HEK293 (cell line): ENCODE data around the gene ANTXR1.

ENCODE experiments used
- BCL6B ChIP-seq: fragments of 450-650 bp; formaldehyde crosslinking; IDR thresholded peaks from 2 replicates; pipeline ENCODE4 v1.5.1; 2017; ENCODE audit warnings: missing biosample characterization, missing genetic modification characterization
- GLI2 ChIP-seq: fragments of 450-650 bp; formaldehyde crosslinking; IDR thresholded peaks from 2 replicates; pipeline ENCODE4; 2017; ENCODE audit warnings: missing biosample characterization, missing genetic modification characterization, low read depth, borderline replicate concordance
- IKZF3 ChIP-seq: fragments of 450-650 bp; IDR thresholded peaks from 2 replicates; pipeline ENCODE4 v1.5.0; 2018; ENCODE audit warnings: missing biosample characterization, mild to moderate bottlenecking, missing genetic modification characterization, moderate library complexity
- KLF10 ChIP-seq: fragments of 450-650 bp; IDR thresholded peaks from 2 replicates; pipeline ENCODE4 v1.5.1; 2018; ENCODE audit warnings: missing biosample characterization, mild to moderate bottlenecking, missing genetic modification characterization
- PRDM1 ChIP-seq: fragments of 450-650 bp; formaldehyde crosslinking; IDR thresholded peaks from 2 replicates; pipeline ENCODE4; 2016; ENCODE audit warnings: missing biosample characterization, missing genetic modification characterization
- TCF7L2 ChIP-seq: IDR thresholded peaks from 2 replicates; pipeline ENCODE4 v1.6.1; 2011; ENCODE audit warnings: low read depth, mild to moderate bottlenecking, inconsistent platforms, low read length, moderate library complexity, borderline replicate concordance
- WT1 ChIP-seq: fragments of 450-650 bp; formaldehyde crosslinking; IDR thresholded peaks from 2 replicates; pipeline ENCODE4 v1.5.1; 2016; ENCODE audit warnings: missing biosample characterization, missing genetic modification characterization
- ZBTB21 ChIP-seq: fragments of 450-650 bp; formaldehyde crosslinking; IDR thresholded peaks from 2 replicates; pipeline ENCODE4 v1.5.1; 2017; ENCODE audit warnings: missing biosample characterization, missing genetic modification characterization
- ZBTB48 ChIP-seq: fragments of 450-650 bp; formaldehyde crosslinking; IDR thresholded peaks from 2 replicates; pipeline ENCODE4 v1.5.1; 2016; ENCODE audit warnings: missing biosample characterization, missing genetic modification characterization
- ZFHX2 ChIP-seq: fragments of 450-650 bp; formaldehyde crosslinking; conservative IDR thresholded peaks from 2 replicates; pipeline ENCODE4 v1.5.1; 2016; ENCODE audit warnings: missing biosample characterization, missing genetic modification characterization
- ZNF10 ChIP-seq: fragments of 450-650 bp; formaldehyde crosslinking; IDR thresholded peaks from 2 replicates; pipeline ENCODE4 v1.5.1; 2017; ENCODE audit warnings: missing biosample characterization, missing genetic modification characterization
- ZNF121 ChIP-seq: fragments of 450-650 bp; formaldehyde crosslinking; IDR thresholded peaks from 2 replicates; pipeline ENCODE4 v1.5.1; 2016; ENCODE audit warnings: missing biosample characterization, missing genetic modification characterization
- ZNF19 ChIP-seq: fragments of 450-650 bp; formaldehyde crosslinking; IDR thresholded peaks from 2 replicates; pipeline ENCODE4; 2016; ENCODE audit warnings: missing biosample characterization, missing genetic modification characterization, low read depth
- ZNF221 ChIP-seq: fragments of 450-650 bp; formaldehyde crosslinking; IDR thresholded peaks from 2 replicates; pipeline ENCODE4 v1.5.1; 2017; ENCODE audit warnings: missing biosample characterization, missing genetic modification characterization, borderline replicate concordance
- ZNF274 ChIP-seq, 2 experiments: fragments of 200-500 bp in 1 of 2; fragments of 450-650 bp in 1 of 2; sonication (Bioruptor generic) in 1 of 2; formaldehyde crosslinking in 1 of 2; IDR thresholded peaks; 2 replicates each; pipeline versions ENCODE4 v1.5.1 to v1.6.1; 2014 to 2016; ENCODE audit warnings: borderline replicate concordance in 1 of 2, inconsistent platforms in 1 of 2, low read length in 1 of 2, missing biosample characterization in 1 of 2, missing genetic modification characterization in 1 of 2
- ZNF416 ChIP-seq: fragments of 450-650 bp; formaldehyde crosslinking; IDR thresholded peaks from 2 replicates; pipeline ENCODE4 v1.5.1; 2016; ENCODE audit warnings: missing biosample characterization, missing genetic modification characterization
- ZNF488 ChIP-seq: fragments of 450-650 bp; formaldehyde crosslinking; IDR thresholded peaks from 2 replicates; pipeline ENCODE4 v1.5.1; 2016; ENCODE audit warnings: missing biosample characterization, missing genetic modification characterization
- ZNF510 ChIP-seq: fragments of 450-650 bp; formaldehyde crosslinking; IDR thresholded peaks from 2 replicates; pipeline ENCODE4 v1.5.1; 2018; ENCODE audit warnings: mild to moderate bottlenecking, missing genetic modification characterization, missing biosample characterization; ENCODE audit not compliant: insufficient replicate concordance
- ZNF529 ChIP-seq: fragments of 450-650 bp; formaldehyde crosslinking; IDR thresholded peaks from 2 replicates; pipeline ENCODE4 v1.5.1; 2017; ENCODE audit warnings: missing genetic modification characterization, missing biosample characterization; ENCODE audit not compliant: insufficient replicate concordance
- ZNF585B ChIP-seq: fragments of 450-650 bp; formaldehyde crosslinking; IDR thresholded peaks from 2 replicates; pipeline ENCODE4 v1.5.1; 2016; ENCODE audit warnings: missing biosample characterization, missing genetic modification characterization
- ZNF610 ChIP-seq: fragments of 450-650 bp; formaldehyde crosslinking; IDR thresholded peaks from 2 replicates; pipeline ENCODE4 v1.5.1; 2016; ENCODE audit warnings: missing biosample characterization, missing genetic modification characterization, borderline replicate concordance
- ZNF658 ChIP-seq: fragments of 450-650 bp; formaldehyde crosslinking; IDR thresholded peaks from 2 replicates; pipeline ENCODE4; 2016; ENCODE audit warnings: missing biosample characterization, missing genetic modification characterization
- ZNF707 ChIP-seq: fragments of 450-650 bp; formaldehyde crosslinking; IDR thresholded peaks from 2 replicates; pipeline ENCODE4 v1.5.1; 2016; ENCODE audit warnings: missing biosample characterization, missing genetic modification characterization
- ZNF791 ChIP-seq: fragments of 450-650 bp; formaldehyde crosslinking; IDR thresholded peaks from 2 replicates; pipeline ENCODE4 v1.5.1; 2016; ENCODE audit warnings: missing biosample characterization, missing genetic modification characterization
- ZNF843 ChIP-seq: fragments of 450-650 bp; formaldehyde crosslinking; IDR thresholded peaks from 2 replicates; pipeline ENCODE4 v1.5.1; 2016; ENCODE audit warnings: missing biosample characterization, missing genetic modification characterization
- ZSCAN4 ChIP-seq: fragments of 450-650 bp; formaldehyde crosslinking; IDR thresholded peaks from 2 replicates; pipeline ENCODE4 v1.5.1; 2017; ENCODE audit warnings: missing biosample characterization, missing genetic modification characterization
- ZXDB ChIP-seq: fragments of 450-650 bp; formaldehyde crosslinking; IDR thresholded peaks from 2 replicates; pipeline ENCODE4 v1.5.1; 2016; ENCODE audit warnings: missing biosample characterization, missing genetic modification characterization
- TF ChIP-seq, protein P1 (sequence below): fragments of 450-650 bp; formaldehyde crosslinking; IDR thresholded peaks from 2 replicates; pipeline ENCODE4 v1.5.1; 2016; ENCODE audit warnings: missing biosample characterization, missing genetic modification characterization
- TF ChIP-seq, protein P2 (sequence below): fragments of 450-650 bp; formaldehyde crosslinking; IDR thresholded peaks from 2 replicates; pipeline ENCODE4 v1.5.1; 2016; ENCODE audit warnings: missing biosample characterization, missing genetic modification characterization, low read depth
- TF ChIP-seq, protein P3 (sequence below): fragments of 450-650 bp; formaldehyde crosslinking; IDR thresholded peaks from 2 replicates; pipeline ENCODE4 v1.5.1; 2016; ENCODE audit warnings: missing biosample characterization, missing genetic modification characterization
- TF ChIP-seq, protein P4 (sequence below): fragments of 450-650 bp; formaldehyde crosslinking; IDR thresholded peaks from 2 replicates; pipeline ENCODE4 v1.5.1; 2016; ENCODE audit warnings: missing biosample characterization, missing genetic modification characterization

The ANTXR1 gene

GRCh38 chr2:69223759-69224511 lies 211.0 kb downstream of the ANTXR1 start (continued):
- TF ChIP-seq ZNF488 (tag by site-specific recombination) (no peak), ZNF10 (tag by site-specific recombination) (peak; percentile 60; the same call in 1 of the 2 replicates), ZSCAN4 (tag by site-specific recombination) (peak; percentile 44; the same call in 1 of the 2 replicates), ZNF585B (no peak), ZNF707 (tag by site-specific recombination) (no peak), WT1 (tag by site-specific recombination) (peak; percentile 99), ZNF791 (tag by site-specific recombination) (no peak), IKZF3 (peak; percentile 60), TCF7L2 (peak; percentile 86), ZNF529 (tag by site-specific recombination) (no peak), GLI2 (peak; percentile 35; the same call in 1 of the 2 replicates), ZFHX2 (tag by site-specific recombination) (peak; percentile 40), KLF10 (tag by site-specific recombination) (no peak), ZNF121 (tag by site-specific recombination) (no peak), ZNF843 (tag by site-specific recombination) (peak; percentile 93), ZNF658 (tag by site-specific recombination) (no peak), ZNF416 (tag by site-specific recombination) (no peak), ZNF510 (tag by site-specific recombination) (no peak), ZNF221 (no peak; the same call in 1 of the 2 replicates), ZNF610 (tag by site-specific recombination) (peak; percentile 71; the same call in 1 of the 2 replicates), PRDM1 (tag by site-specific recombination) (no peak; the same call in 1 of the 2 replicates), ZXDB (peak; percentile 67), ZBTB48 (tag by site-specific recombination) (0 out of 2 replicates have a peak, but pooled peaks have one; percentile 22), ZBTB21 (tag by site-specific recombination) (no peak), BCL6B (tag by site-specific recombination) (no peak), ZNF19 (tag by site-specific recombination) (no peak), ZNF274 (IDR thresholded peaks at IDR 0.05; ENCODE audit: low read length) (no peak), ZNF274 (tag by site-specific recombination; IDR thresholded peaks at IDR 0.05; ENCODE audit: borderline replicate concordance) (no peak)
- TF ChIP-seq, protein P1, sequence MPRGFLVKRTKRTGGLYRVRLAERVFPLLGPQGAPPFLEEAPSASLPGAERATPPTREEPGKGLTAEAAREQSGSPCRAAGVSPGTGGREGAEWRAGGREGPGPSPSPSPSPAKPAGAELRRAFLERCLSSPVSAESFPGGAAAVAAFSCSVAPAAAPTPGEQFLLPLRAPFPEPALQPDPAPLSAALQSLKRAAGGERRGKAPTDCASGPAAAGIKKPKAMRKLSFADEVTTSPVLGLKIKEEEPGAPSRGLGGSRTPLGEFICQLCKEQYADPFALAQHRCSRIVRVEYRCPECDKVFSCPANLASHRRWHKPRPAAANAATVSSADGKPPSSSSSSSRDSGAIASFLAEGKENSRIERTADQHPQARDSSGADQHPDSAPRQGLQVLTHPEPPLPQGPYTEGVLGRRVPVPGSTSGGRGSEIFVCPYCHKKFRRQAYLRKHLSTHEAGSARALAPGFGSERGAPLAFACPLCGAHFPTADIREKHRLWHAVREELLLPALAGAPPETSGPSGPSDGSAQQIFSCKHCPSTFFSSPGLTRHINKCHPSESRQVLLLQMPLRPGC (tag by site-specific recombination): 0 out of 2 replicates have a peak, but pooled peaks have one; percentile 51
- TF ChIP-seq, protein P2, sequence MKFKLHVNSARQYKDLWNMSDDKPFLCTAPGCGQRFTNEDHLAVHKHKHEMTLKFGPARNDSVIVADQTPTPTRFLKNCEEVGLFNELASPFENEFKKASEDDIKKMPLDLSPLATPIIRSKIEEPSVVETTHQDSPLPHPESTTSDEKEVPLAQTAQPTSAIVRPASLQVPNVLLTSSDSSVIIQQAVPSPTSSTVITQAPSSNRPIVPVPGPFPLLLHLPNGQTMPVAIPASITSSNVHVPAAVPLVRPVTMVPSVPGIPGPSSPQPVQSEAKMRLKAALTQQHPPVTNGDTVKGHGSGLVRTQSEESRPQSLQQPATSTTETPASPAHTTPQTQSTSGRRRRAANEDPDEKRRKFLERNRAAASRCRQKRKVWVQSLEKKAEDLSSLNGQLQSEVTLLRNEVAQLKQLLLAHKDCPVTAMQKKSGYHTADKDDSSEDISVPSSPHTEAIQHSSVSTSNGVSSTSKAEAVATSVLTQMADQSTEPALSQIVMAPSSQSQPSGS (tag by site-specific recombination): no peak
- TF ChIP-seq, protein P3, sequence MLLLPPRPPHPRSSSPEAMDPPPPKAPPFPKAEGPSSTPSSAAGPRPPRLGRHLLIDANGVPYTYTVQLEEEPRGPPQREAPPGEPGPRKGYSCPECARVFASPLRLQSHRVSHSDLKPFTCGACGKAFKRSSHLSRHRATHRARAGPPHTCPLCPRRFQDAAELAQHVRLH (tag by site-specific recombination): peak; percentile 87
- TF ChIP-seq, protein P4, sequence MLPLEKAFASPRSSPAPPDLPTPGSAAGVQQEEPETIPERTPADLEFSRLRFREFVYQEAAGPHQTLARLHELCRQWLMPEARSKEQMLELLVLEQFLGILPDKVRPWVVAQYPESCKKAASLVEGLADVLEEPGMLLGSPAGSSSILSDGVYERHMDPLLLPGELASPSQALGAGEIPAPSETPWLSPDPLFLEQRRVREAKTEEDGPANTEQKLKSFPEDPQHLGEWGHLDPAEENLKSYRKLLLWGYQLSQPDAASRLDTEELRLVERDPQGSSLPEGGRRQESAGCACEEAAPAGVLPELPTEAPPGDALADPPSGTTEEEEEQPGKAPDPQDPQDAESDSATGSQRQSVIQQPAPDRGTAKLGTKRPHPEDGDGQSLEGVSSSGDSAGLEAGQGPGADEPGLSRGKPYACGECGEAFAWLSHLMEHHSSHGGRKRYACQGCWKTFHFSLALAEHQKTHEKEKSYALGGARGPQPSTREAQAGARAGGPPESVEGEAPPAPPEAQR: no peak
